Inferior parietal cortex (tissue), 1 donor: ENCODE measurements around the gene VPS52.

Experiments
- DNase-seq: peaks from one replicate; pipeline ENCODE4 v3.0.0-alpha.2; 2016; ENCODE audit errors: extremely low spot score

VPS52 gene

DNA sequence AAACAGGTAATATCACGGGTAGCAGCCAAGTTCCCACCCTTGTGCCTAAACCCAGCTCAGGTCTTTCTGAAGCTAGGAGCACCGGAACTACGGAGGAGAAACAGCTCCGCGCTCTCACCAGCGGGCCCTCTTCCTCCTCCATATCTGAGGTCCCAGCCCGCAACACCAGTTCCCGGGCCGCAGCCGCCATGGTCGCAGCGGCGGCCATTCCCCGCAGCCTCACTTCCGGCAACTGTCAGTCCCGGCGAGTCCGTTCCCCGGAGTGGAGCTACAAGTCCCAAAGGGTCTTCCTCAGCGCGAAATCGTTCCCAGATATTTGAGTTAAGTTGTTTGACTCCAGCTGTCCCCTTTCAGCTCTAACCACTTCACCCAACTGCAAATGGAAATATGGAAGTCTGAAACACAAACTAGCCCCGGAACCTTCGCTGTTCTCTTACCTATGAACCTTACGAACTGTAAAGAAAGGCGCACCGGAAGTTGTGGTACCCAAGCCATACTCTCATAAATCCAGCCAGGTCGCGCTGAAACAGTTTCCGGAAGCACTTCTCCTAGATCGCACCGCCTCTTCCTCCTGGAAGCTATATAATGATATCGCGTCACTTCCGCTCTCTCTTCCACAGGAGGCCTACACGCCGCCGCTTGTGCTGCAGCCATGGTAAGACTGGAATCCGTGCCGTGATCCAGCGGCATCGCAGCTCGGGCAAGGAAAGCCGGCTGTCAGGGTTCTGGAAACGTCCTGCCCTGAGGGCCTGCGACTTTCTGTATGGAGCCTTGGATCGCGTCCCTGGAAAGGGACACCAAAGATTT, at the start of gene VPS52, which contains the start of gene RPS18:
Gene VPS52 (minus strand): TSS at position 409 of the 807 bp plus-strand sequence. CDS start 201 bp downstream, at position 208.
Gene RPS18 (plus strand): TSS at position 608 of the 807 bp plus-strand sequence. CDS start 45 bp downstream, at position 653.
- peak; percentile 99 for DNase-seq

GRCh38 chr6:33321227-33321626, 49.6 kb upstream of the VPS52 start:
- DNase-seq: no peak

DNA sequence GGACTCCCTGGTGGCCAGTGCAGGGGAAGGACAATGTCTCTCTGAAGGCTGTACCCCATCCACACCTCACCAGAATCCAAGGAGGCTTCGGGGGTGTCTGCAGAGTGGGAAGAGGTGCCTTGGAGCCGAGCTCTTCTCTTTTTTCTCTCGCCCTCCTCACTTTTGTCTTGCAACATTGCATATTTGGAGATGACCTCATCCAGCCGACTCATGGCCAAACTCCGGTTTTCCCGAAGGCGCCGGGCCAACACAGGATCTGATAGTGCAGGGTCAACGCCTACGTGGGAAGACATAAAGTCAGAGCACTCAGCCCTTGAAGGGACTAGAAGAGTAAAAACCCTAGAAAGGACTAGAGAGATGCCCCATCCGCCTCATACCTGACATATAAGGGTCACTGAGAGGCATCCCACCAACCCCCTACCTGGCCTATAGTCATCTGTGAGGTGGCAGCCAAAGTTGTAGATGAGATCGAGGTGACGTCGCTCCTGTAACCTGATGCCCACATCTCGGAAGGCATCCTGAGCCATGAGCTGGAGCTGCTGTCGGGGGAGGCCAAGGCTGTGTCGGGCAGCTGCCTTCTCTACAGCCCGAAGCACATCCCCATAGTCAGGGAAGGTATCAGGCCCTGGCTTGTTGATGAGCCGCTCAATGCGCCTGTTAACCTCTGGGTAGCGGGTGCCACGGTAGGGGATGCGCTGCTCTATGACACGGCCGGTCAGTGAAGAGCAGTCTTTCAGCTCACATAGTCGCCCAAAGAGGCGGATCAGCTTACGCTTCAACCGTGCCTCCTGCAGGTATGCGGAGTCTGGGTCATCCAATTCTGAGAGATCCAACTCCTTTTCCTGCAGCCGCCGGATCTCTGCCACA, 48.9 kb upstream of the VPS52 start:
- DNase-seq: no peak

GRCh38 chr6:33319939-33320314, 48.3 kb upstream of the VPS52 start:
- no peak for DNase-seq

- DNase-seq: no peak
These were observed 46.9 kb upstream of the VPS52 start for GRCh38 chr6:33318426-33319073.

DNA sequence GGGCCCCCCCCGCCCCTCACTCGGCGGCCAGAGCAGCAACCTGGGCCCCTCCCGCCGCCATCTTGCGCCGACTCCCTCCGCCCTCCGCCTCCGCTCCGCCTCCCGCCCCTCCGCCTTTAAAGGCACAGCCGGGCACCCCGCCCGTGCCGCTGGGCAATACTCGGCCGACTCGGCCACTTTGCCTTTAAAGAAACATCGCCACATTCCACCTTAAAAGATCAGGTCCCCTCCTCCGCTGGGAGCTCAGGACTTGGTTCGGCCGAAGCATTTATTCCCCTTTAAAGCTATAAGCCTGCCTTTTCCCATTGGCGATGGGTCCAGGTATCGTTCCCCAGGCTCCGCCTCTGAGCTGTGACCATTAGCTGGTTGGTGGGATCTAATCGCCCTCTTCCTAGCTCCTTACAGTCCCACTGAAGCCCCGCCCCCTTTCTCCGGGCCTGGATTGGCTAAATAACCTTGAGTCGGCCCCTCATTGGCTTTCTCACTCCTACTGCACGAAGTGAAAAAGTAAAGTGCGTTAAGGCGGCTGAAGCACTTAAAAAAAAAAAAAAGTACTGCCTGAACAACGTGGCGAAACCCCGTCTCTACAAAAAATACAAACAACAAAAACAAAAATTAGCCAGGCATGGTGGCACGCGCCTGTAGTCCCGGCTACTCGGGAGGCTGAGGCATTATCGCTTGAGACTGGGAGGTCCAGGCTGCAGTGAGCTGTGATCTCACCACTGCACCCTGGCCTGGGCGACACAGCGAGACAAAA, 46.2 kb upstream of the VPS52 start, which contains the start of gene ZBTB22:
Gene ZBTB22 (minus strand): TSS at position 76 of the 757 bp plus-strand sequence. CDS start 828 bp downstream, outside the sequence.
- peak; percentile 98 for DNase-seq

DNA sequence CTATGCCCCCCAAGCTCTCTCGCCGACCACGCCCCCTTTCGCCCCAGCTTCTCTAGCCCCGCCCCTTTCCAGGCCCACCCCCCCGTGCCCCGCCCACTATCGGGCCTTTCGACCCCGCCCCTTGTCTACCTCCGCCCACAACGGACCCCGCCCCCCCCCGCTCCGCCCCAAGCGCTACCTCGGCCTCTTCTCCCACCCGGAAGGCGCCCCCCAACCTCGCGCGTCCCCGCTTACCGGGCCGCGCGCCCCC, 45.7 kb upstream of the VPS52 start:
- no peak for DNase-seq

GRCh38 chr6:33316603-33317418, 45.1 kb upstream of the VPS52 start:
- no peak for DNase-seq

- DNase-seq: no peak
These were observed 44.3 kb upstream of the VPS52 start for GRCh38 chr6:33315793-33316602.

DNA sequence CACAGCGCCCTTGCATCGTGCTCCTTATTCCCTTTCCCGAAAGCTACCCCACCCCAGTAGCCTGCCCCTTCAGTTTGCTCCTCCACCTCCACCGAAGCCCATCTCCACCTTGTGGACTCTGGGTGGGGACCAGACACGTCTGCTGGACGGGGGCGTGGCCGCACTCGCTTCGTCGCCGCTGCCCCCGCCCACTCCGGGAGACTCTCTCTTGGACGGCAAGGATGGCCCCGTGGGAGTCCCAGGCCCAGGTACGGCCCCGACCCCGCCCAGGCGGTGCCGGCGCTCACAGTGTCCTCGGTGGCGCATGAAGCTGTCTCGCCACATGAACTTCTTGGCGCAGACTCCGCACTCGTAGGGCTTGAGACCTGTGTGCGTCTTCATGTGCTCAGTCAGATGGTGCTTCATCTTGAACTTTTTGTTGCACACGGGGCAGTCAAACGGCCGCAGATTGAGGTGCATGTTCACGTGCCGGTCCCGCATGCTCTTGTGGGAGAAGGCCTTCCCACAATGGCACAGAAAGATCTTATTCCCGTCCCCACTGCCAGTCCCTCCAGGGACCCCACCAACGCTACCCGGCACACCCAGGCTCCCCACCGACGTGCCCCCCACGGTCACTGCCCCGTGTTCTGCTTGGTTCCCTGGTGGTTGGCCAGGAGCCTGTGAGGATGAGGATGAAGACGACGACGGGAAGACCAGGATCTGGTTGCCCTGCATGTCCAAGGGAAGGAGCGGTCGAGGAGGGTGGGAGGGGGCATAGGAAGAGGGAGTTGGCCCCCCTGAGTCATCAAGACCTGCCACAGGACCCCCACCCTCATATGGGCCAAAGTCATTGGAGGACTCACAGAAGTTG, 43.5 kb upstream of the VPS52 start:
- DNase-seq: no peak

GRCh38 chr6:33314515-33314942, 42.9 kb upstream of the VPS52 start:
- DNase-seq: peak; percentile 48

DNA sequence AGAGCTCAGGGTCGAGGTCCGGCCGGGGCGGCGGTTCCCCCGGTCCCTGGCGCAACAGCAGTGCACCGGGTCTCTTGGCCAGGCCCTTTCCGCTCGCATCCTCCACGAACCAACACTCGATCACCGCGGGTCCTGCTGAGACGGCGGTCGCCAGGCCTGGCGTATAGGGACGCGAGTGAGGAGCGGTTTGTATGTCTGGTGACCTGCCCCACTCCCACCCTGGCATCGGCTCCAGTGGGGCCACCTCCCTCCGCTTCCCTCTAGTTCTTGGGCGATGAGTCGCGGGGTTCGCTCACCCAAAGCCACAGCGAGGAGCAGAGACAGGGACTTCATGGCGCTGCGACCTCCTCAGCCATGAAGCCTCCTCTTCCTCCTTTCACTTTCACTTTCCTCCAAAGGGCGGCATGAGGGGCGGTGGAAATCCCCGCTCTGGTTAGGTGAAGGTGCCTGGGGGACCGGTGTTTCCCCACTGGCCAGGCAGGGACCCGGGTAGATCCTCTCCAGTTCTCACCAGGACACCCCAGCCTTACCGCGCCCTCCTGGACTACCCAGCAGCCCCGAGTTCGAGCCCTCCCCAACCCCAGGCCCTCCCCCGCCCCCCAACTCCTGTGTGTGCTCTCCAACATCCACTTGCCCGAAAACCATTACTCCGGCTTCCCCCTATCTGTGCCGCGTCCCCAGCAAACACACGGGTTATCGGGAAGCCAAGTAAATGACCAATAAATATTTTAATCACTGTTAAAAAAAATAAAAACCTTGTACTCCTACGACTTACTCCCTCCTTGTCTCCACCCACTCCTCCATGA, 42.2 kb upstream of the VPS52 start, which contains the start of gene TAPBP:
Gene TAPBP (minus strand): TSS at position 370 of the 806 bp plus-strand sequence. CDS start 37 bp downstream, at position 333.
- peak; percentile 52 for DNase-seq

GRCh38 chr6:33313105-33313708, 41.5 kb upstream of the VPS52 start:
- no peak for DNase-seq

DNA sequence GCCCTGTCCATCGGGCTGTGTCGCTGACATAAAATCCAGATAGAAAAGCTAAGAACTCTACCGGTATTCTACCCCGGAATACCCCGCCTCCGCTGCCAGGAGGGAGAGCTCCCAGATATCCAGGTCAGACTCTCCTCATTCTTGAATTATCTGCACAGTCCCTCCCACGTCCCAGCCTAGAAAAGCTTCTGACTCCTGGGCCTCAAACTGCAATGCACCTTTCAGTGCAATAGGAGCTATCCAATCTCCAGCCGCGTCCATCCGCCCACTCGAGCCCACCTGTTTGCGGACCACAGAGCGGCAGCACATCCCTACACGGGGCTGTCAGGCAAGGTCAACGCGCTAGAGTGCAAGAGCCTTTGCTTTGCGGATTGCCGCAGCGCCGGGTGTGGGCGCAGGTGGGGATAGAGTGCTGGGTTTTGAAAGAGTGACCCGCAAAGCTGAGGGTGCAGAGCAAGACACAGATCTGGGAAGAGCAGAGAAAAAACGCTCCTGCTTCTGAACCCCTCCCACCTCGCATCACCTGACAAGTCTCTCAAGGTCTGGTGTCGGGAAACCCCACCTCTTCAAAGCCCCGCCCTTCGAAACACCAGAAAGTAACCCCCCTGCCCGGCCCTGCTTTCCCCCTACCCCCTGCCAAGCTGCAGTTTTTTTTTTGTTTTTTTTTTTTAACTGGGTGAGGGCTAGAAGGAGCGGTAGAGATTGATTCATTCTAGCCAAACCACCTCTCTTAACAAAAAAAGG, 40.9 kb upstream of the VPS52 start:
- DNase-seq: peak; percentile 55

GRCh38 chr6:33306356-33306755, 34.7 kb upstream of the VPS52 start:
- DNase-seq: no peak

GRCh38 chr6:33305052-33305451, 33.4 kb upstream of the VPS52 start:
- DNase-seq: no peak

DNA sequence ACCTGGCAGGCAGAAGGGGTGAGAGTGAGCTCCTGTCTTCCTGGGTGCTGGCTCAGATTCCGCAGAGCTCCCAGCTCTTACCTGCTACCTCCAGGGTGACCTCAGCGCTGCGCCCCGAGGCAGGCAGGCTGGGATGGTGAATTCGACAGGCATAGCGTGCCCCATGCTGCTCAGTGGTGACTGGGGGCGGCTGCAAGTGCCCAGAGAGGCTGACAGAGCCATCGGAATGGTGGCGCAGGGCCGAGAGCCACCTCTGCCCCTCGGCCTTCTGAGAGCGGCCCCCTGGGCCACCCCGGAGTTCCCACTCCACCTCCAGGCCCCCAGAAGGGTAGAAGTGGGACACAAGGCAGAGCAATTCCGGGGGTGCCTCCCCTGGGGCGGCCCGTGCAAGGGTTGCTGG, 32.5 kb upstream of the VPS52 start:
- no peak for DNase-seq
